GM12875 (cell line): Measurements from ENCODE around the gene RAD23B.

Experiments
- H3K4me3 ChIP-seq: one replicate; pipeline ENCODE4 v1.5.1; 2011; ENCODE audit warnings: low read depth, low read length, control low read depth
- CTCF ChIP-seq: IDR thresholded peaks from 2 replicates; pipeline ENCODE4 v1.5.1; 2011; ENCODE audit warnings: low read depth, mild to moderate bottlenecking, control low read depth, inconsistent platforms, low read length, moderate library complexity, borderline replicate concordance; ENCODE audit not compliant: insufficient read depth

Gene RAD23B

GRCh38 chr9:107281922-107282667, 984 bp upstream of the RAD23B start:
- TF ChIP-seq CTCF, result no peak
- H3K4me3 ChIP-seq, result peak overlapping the region; percentile 97

GRCh38 chr9:107283623-107284616, 841 bp downstream of the RAD23B start:
- H3K4me3 ChIP-seq, result peak overlapping the region; percentile 97
- TF ChIP-seq CTCF, result no peak

- peak overlapping the region; percentile 97 for H3K4me3 ChIP-seq
- no peak for TF ChIP-seq CTCF
Observed at GRCh38 chr9:107284636-107285035, 1.6 kb downstream of the RAD23B start.

- no peak overlapping the region for H3K4me3 ChIP-seq
- TF ChIP-seq CTCF, result no peak
Observed at GRCh38 chr9:107285286-107285685, 2.2 kb downstream of the RAD23B start.

- no peak for TF ChIP-seq CTCF
- no peak overlapping the region for H3K4me3 ChIP-seq
Observed at GRCh38 chr9:107286057-107286456, 3.0 kb downstream of the RAD23B start.

GRCh38 chr9:107288701-107289100, 5.6 kb downstream of the RAD23B start:
- TF ChIP-seq CTCF, result no peak

More at GRCh38 chr9:107288701-107289100, 5.6 kb downstream of the RAD23B start:
- no peak overlapping the region for H3K4me3 ChIP-seq
